Neutrophil (primary cell): Measurements from ENCODE around the gene TDRD7.
A peak's percentile ranks its signal among the peaks of the same experiment; 100 is the strongest.
"Not testable (repeated sequence)": the region's sequence is repeated elsewhere in the genome, so short reads cannot be mapped to it uniquely, and the experiment has no call there.

Experiments used
- H3K27ac ChIP-seq: fragments of 200-600 bp; sonication (generic); 2 replicates; pipeline ENCODE4 v1.5.1; 2016; ENCODE audit warnings: mild to moderate bottlenecking, moderate library complexity
- H3K27me3 ChIP-seq: fragments of 200-600 bp; sonication (generic); 2 replicates; pipeline ENCODE4 v1.6.0; 2016; ENCODE audit warnings: mild to moderate bottlenecking
- H3K36me3 ChIP-seq: fragments of 200-600 bp; sonication (generic); 2 replicates; pipeline ENCODE4 v1.5.1; 2017
- H3K4me1 ChIP-seq, 2 experiments: fragments of 200-600 bp in 1 of 2; sonication (generic) in 1 of 2; 1 replicate in 1 of 2; 2 replicates in 1 of 2; pipeline versions ENCODE4 v1.5.1 to v1.6.1; 2013 to 2016; ENCODE audit warnings: low read depth in 1 of 2, low read length in 1 of 2, mild to moderate bottlenecking in 1 of 2, moderate library complexity in 1 of 2; ENCODE audit not compliant: control insufficient read depth in 1 of 2, insufficient read depth in 1 of 2
- H3K4me3 ChIP-seq, 2 experiments: fragments of 200-600 bp in 1 of 2; sonication (generic) in 1 of 2; 1 replicate in 1 of 2; 2 replicates in 1 of 2; pipeline ENCODE4 v1.5.1; 2013 to 2016; ENCODE audit warnings: low read depth in 1 of 2, low read length in 1 of 2, mild to moderate bottlenecking in 1 of 2, moderate library complexity in 1 of 2
- H3K9me3 ChIP-seq: fragments of 200-600 bp; sonication (generic); 2 replicates; pipeline ENCODE4 v1.5.1; 2016
- TF ChIP-seq, protein P1 (sequence below): fragments of 200-600 bp; sonication (generic); IDR thresholded peaks from 2 replicates; pipeline ENCODE4 v1.5.1; 2016; ENCODE audit warnings: antibody characterized with exemption

TDRD7 gene

DNA sequence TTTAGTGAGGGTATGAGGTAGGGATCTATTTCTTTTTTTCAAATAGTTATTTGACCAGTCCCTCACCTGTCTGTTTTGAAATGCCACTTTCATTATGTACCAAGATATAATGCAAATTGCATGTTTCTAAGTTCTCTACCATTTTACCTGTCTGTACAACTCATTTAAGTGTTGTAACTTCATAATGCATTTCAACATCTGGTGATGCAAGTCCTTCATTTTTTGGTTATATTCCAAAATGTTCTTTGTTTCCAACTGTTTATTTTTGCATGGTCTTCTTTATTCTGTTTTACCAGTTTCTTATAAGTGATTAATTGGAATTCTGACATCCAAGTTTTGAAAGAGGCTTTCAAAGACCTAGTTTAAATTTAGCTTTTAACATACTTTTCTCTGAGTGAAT is 26.8 kb downstream of the TDRD7 start:
- Histone ChIP-seq H3K4me3 (no peak overlapping the region), H3K9me3 (no peaks in the 10 kb centered on the region), H3K4me1 (peaks cover 8 to 22% of the 10 kb centered on the region in 2 experiments), H3K27me3 (no peaks in the 10 kb centered on the region), H3K36me3 (peaks cover 42% of the 10 kb centered on the region), H3K27ac (no peak overlapping the region)
- TF ChIP-seq, protein P1, sequence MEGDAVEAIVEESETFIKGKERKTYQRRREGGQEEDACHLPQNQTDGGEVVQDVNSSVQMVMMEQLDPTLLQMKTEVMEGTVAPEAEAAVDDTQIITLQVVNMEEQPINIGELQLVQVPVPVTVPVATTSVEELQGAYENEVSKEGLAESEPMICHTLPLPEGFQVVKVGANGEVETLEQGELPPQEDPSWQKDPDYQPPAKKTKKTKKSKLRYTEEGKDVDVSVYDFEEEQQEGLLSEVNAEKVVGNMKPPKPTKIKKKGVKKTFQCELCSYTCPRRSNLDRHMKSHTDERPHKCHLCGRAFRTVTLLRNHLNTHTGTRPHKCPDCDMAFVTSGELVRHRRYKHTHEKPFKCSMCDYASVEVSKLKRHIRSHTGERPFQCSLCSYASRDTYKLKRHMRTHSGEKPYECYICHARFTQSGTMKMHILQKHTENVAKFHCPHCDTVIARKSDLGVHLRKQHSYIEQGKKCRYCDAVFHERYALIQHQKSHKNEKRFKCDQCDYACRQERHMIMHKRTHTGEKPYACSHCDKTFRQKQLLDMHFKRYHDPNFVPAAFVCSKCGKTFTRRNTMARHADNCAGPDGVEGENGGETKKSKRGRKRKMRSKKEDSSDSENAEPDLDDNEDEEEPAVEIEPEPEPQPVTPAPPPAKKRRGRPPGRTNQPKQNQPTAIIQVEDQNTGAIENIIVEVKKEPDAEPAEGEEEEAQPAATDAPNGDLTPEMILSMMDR, result no peak

GRCh38 chr9:97440160-97440559 is 28.3 kb downstream of the TDRD7 start:
- no peak overlapping the region for H3K4me3 ChIP-seq
- H3K4me1 ChIP-seq, result peaks cover 8 to 32% of the 10 kb centered on the region in 2 experiments
- peaks cover 27% of the 10 kb centered on the region for H3K36me3 ChIP-seq
- TF ChIP-seq, protein P1, result no peak
- H3K27ac ChIP-seq, result no peak overlapping the region
- no peaks in the 10 kb centered on the region for H3K9me3 ChIP-seq
- H3K27me3 ChIP-seq, result no peaks in the 10 kb centered on the region

DNA sequence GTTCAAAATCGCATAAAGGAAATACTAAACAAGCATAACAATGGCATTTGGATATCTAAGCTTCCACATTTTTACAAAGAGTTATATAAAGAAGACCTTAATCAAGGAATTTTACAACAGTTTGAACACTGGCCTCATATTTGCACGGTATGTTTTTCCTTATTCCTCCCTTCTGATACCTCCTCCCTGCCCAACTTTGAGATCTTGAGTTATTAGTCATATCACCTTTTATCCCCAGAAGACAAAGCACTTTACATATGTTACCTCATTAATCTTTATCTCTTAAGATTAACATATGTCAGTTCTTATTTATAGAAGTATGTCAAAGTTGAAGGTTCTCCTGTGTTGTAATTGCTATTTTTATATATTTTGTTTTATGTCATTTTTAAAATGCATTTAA is 29.8 kb downstream of the TDRD7 start:
- Histone ChIP-seq H3K4me3 (no peak overlapping the region), H3K27ac (no peak overlapping the region), H3K9me3 (no peaks in the 10 kb centered on the region), H3K4me1 (peaks cover 8 to 27% of the 10 kb centered on the region in 2 experiments), H3K36me3 (peaks cover 30% of the 10 kb centered on the region), H3K27me3 (no peaks in the 10 kb centered on the region)
- TF ChIP-seq, protein P1, result no peak

DNA sequence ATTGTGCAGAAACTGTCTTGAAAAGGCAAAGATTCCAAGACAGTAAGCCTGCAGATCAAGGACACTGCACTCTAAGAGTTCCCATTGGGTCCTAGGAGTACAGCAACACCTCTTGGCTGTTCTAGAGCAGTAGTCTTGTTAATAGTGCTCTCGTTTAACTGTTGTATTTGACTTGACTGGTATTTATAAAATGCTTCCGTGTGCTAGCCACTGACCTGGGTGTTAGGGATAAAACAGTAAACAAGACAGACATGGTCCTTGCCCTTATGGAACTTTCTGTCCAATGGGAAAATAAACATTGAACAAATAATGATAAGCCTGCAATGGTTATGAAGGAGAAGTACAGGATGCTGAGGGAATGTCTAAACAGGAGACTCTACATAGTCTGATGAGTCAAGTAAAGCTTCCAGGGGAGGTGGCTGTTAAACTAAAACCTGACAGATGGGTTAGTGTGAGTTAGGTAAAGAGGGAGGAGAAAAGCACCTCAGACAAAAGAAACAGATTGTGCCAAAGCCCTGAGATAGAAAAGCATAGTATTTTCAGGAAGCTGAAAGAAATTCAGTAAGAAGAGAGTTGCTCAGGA is 33.3 kb downstream of the TDRD7 start:
- Histone ChIP-seq H3K4me1 (peaks cover 0 to 17% of the 10 kb centered on the region in 2 experiments), H3K4me3 (no peak overlapping the region), H3K27ac (no peak overlapping the region), H3K27me3 (no peaks in the 10 kb centered on the region), H3K36me3 (peaks cover 42% of the 10 kb centered on the region), H3K9me3 (no peaks in the 10 kb centered on the region)
- TF ChIP-seq, protein P1, result no peak

DNA sequence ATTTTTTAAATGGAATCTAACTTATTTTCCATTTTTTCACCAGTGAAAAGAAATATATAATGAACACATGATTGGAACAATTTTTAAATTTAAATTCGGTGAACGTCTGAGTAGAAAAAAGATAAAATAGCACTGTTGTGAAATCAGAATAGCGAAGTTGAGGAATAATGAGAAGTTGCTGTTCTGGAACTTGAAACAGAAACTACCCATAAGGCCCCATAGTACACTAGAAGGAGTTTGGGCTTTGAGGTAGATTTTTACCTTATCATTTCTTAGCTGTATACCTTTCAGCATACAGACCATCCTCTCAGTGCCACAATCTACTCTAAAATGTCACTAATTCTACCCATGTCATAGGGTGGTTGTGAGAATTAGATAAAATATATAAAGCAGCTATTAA is 35.1 kb downstream of the TDRD7 start:
- TF ChIP-seq, protein P1, result no peak
- Histone ChIP-seq H3K4me3 (no peak overlapping the region), H3K36me3 (peaks cover 39% of the 10 kb centered on the region), H3K27ac (peak overlapping the region; percentile 22), H3K27me3 (no peaks in the 10 kb centered on the region), H3K4me1 (peaks cover 0 to 17% of the 10 kb centered on the region in 2 experiments), H3K9me3 (no peaks in the 10 kb centered on the region)

DNA sequence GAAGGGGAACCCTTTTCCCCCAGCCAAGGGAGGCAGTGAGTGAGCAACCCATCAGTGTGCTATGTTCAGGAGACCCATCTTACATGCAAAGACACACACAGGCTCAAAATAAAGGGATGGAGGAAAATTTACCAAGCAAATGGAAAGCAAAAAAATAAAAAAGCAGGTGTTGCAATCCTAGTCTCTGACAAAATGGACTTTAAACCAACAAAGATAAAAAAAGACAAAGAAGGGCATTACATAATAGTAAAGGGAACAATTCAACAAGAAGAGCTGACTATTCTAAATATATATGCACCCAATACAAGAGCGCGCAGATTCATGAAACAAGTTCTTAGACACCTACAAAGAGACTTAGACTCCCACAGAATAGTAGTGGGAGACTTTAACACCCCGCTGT is 41.7 kb downstream of the TDRD7 start:
- not testable (repeated sequence) for H3K9me3 ChIP-seq, H3K4me1 ChIP-seq, H3K4me3 ChIP-seq, H3K27me3 ChIP-seq, H3K27ac ChIP-seq
- H3K36me3 ChIP-seq, result peaks cover 28% of the 10 kb centered on the region

- H3K9me3 ChIP-seq, H3K4me3 ChIP-seq, H3K27ac ChIP-seq, H3K4me1 ChIP-seq, H3K27me3 ChIP-seq: not testable (repeated sequence)
- peaks cover 15% of the 10 kb centered on the region for H3K36me3 ChIP-seq
These were observed 44.9 kb downstream of the TDRD7 start for GRCh38 chr9:97456841-97457240.
